H1 (cell line): Measurements from ENCODE around the gene STAMBP. TPM values are rescaled to one million over a fixed set of nuclear protein-coding genes. Genes with fewer than 3 reads are reported as not detected.

Source experiments
- BRCA1 ChIP-seq: IDR thresholded peaks from 2 replicates; pipeline ENCODE4 v1.6.1; 2012; ENCODE audit warnings: low read depth, low read length, improper control_type of control experiment
- CHD7 ChIP-seq: fragments of 300-600 bp; sonication (generic); IDR thresholded peaks from 2 replicates; pipeline ENCODE4 v1.7.1; 2012; ENCODE audit warnings: low read length, moderate library complexity, mild to moderate bottlenecking, inconsistent platforms; ENCODE audit not compliant: insufficient replicate concordance
- CTBP2 ChIP-seq: IDR thresholded peaks from 2 replicates; pipeline ENCODE4 v1.7.0; 2011; ENCODE audit warnings: borderline replicate concordance, mild to moderate bottlenecking, moderate library complexity, mixed read lengths, low read length; ENCODE audit not compliant: insufficient read depth, insufficient read length
- EZH2 ChIP-seq: fragments of 200-600 bp; sonication (generic); IDR thresholded peaks from 2 replicates; pipeline ENCODE4 v1.7.1; 2012; ENCODE audit warnings: low read depth, mild to moderate bottlenecking, moderate library complexity, low read length, inconsistent platforms; ENCODE audit not compliant: severe bottlenecking
- HDAC2 ChIP-seq, 2 experiments: fragments of 300-600 bp in 1 of 2; sonication (generic) in 1 of 2; IDR thresholded peaks; 2 replicates each; pipeline ENCODE4 v1.6.1; 2011 to 2012; ENCODE audit warnings: low read depth in 2 of 2, low read length in 2 of 2, mild to moderate bottlenecking in 2 of 2, moderate library complexity in 2 of 2, borderline replicate concordance in 1 of 2, inconsistent platforms in 1 of 2
- RNF2 ChIP-seq: fragments of 200-900, 300-1000 bp; sonication (generic); IDR thresholded peaks from 2 replicates; pipeline ENCODE4 v1.7.1; 2016; ENCODE audit warnings: borderline replicate concordance, low read depth, mild to moderate bottlenecking, antibody characterized with exemption, low read length; ENCODE audit not compliant: poor library complexity, severe bottlenecking; ENCODE audit errors: missing control alignments
- TBP ChIP-seq: IDR thresholded peaks from 2 replicates; pipeline ENCODE4 v1.6.1; 2011; ENCODE audit warnings: low read depth, low read length, improper control_type of control experiment
- polyA plus RNA-seq, 7 experiments: library from polyadenylated mRNA; depleted of rRNA in 3 of 7; stranded (reverse) in 5 of 7; unstranded in 2 of 7; fragments of >200 nt in 5 of 7; fragments of 200-250 nt in 2 of 7; gene quantifications; 1 replicate in 5 of 7; 2 replicates in 1 of 7; 4 replicates in 1 of 7; pipeline versions ENCODE4 v1.2.1 to v1.2.3, GENCODE V29; 2011 to 2013; ENCODE audit warnings: missing spikeins in 2 of 7, mixed read lengths in 2 of 7
- total RNA-seq: library from RNA; stranded (reverse); fragmentation: NEBNext Ultra II Directional; extraction: Animal tissue kit (Norgen Biotek cat#: 25700); gene quantifications from 2 replicates; pipeline ENCODE4 v1.2.1, GENCODE V29; 2021

STAMBP gene
- total and polyA plus RNA-seq, 2 of the 8 experiments (the other 6 are each of a cell fraction or from before 2014, with no cell fraction given), result 35.8 to 49.7 TPM

DNA sequence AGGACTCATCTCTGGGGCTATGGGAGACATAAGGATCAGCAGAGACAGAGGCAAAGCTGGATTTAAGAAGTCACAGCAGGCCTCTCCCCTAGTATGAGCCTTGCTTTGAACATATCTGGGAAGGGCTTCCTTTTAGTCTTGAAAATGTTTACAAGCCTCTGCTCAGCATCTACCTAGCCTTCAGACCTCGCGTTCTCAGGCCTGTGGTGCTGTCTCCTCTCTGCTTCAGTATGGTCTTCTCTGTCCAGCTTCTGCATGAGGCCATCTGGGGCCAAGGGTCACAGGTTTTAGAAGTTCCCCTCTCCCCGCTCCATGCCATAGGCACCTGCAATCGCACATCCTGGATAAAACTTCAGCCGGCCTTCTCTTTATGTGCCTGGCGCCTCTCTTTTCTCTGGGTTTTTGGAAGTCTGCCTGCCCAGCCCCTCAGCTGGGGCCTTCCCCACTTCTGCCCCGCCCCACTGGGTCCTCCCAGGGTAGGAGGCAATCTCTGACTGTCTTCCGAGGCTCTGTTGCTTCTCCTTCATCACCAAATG is 71.1 kb downstream of the STAMBP start (continued):
- TF ChIP-seq CHD7, result no peak
- no peak for TF ChIP-seq CTBP2
- TF ChIP-seq EZH2, result no peak
- no peak for TF ChIP-seq HDAC2 (IDR thresholded peaks at IDR 0.05; ENCODE audit: borderline replicate concordance in 1 of 2, low read depth in 2 of 2, low read length in 2 of 2)
- no peak for TF ChIP-seq TBP
- no peak for TF ChIP-seq RNF2
- TF ChIP-seq BRCA1, result no peak
